ENCODE measurements around the gene WNT9A. TPM values are rescaled to one million over a fixed set of nuclear protein-coding genes. Genes with fewer than 3 reads are reported as not detected.
"Not testable (repeated sequence)": the region's sequence is repeated elsewhere in the genome, so short reads cannot be mapped to it uniquely, and the experiment has no call there.

Gene WNT9A
- polyA plus RNA-seq, 3 donors = 1.2 to 1.9 (median 1.7) TPM

GRCh38 chr1:227884370-227885134 lies 63.2 kb downstream of the WNT9A start:
- DNase-seq (ENCODE audit: extremely low read depth in 1 of 11, low read depth in 9 of 11, low spot score in 4 of 11) = no peak

DNA sequence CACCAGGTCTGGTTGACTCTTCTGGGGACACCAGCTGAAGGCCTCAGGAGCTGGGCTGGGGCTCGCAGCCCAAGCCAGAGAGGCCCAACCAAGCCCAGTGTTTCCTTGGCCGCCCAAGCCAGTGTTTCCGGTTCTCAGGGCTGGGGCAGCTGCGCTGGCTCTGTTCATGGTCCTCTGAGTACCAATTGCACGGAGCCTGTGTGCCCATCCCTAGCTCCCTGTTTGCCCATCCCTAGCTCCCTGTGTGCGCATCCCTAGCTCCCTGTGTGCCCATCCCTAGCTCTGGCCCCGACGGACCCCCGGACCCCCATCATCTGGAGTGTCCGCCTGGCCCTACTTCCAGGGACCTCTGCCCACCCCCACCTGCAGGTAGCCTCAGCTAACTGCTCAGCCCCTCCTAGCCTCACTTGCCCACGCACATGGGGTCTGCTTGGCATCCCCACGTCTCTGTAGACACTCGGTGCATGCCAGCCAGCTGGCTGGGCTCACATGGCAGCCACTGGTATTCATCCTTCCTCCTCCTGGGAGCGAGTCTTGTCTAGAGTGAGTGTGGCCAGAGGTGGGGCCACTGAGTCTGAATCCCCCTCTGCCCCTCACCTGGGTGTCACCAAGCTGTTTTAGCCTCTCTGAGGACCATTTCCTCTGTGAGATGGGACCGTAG lies 64.0 kb downstream of the WNT9A start:
- no peak for DNase-seq (ENCODE audit: extremely low read depth in 1 of 11, low read depth in 9 of 11, low spot score in 4 of 11)

DNA sequence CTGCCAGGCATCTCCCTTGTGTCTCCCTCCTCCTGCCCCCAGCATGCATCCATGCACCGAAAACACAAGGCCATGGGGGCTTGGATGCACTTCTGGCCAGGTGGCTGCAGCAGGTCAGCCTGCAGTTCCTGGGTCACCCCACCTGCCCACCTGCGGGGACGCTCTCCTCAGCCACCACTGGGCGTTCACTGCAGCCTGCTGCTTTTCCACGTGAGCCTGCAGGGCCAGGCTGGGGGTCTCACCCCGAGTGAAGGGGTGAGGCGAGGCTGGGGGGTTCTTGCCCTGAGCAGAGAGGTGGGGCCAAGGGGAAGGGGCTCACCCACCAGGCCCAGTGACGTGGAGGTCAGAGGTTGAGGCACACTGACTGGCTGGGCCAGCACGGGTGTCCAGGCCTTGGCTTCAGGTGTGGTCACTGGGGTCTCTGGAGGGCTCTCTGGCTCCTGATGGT lies 64.6 kb downstream of the WNT9A start:
- no peak for DNase-seq (ENCODE audit: extremely low read depth in 1 of 11, low read depth in 9 of 11, low spot score in 4 of 11)

GRCh38 chr1:227880342-227880924 lies 67.3 kb downstream of the WNT9A start:
- no peak for DNase-seq (ENCODE audit: extremely low read depth in 1 of 11, low read depth in 9 of 11, low spot score in 4 of 11)

DNA sequence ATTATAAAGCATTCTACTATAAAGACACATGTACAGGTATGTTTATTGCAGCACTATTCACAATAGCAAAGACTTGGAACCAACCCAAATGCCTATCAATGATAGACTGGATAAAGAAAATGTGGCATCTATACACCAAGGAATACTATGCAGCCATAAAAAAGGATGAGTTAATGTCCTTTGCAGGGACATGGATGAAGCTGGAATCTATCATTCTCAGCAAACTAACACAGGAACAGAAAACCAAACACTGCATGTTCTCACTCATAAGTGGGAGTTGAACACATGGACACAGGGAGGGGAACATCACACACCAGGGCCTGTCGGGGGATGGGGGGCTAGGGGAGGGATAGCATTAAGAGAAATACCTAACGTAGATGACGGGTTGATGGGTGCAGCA lies 69.9 kb downstream of the WNT9A start:
- DNase-seq (ENCODE audit: extremely low read depth in 1 of 11, low read depth in 9 of 11, low spot score in 4 of 11) = not testable (repeated sequence)

GRCh38 chr1:227871892-227872291 lies 75.8 kb downstream of the WNT9A start:
- DNase-seq (ENCODE audit: extremely low read depth in 1 of 11, low read depth in 9 of 11, low spot score in 4 of 11) = not testable (repeated sequence)

DNA sequence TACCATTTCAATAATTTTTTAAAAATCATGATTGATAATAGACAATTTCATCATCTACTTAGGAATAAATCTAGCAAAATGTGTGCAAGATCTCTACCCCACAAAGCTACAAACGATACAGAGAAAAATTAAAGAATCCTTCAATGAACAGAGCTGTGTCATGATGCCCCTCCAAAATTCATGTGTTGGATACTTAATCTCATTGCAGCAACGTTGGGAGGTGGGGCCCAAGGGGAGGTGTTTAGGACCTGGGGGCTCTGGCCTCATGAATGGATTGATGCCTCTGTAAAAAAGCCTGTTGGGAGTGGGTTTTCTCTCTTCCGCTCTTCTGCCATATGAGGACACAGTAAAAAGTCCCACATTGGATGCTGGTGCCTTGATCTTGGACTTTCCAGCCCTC lies 77.4 kb downstream of the WNT9A start:
- DNase-seq (ENCODE audit: extremely low read depth in 1 of 11, low read depth in 9 of 11, low spot score in 4 of 11) = no peak

GRCh38 chr1:227869851-227870305 lies 77.9 kb downstream of the WNT9A start:
- DNase-seq (ENCODE audit: extremely low read depth in 1 of 11, low read depth in 9 of 11, low spot score in 4 of 11) = no peak

- no peak for DNase-seq (ENCODE audit: extremely low read depth in 1 of 11, low read depth in 9 of 11, low spot score in 4 of 11)
Measured at GRCh38 chr1:227869279-227869842, 78.4 kb downstream of the WNT9A start.

Other genes with a start within 250 kb of the WNT9A start
- 10 to 100 TPM; 14.2 to 19.6 (median 17.4) TPM for gene JMJD4, start 212.6 kb downstream of the WNT9A start, polyA plus RNA-seq (ENCODE audit: insufficient read length in 3 of 3)
- gene SNAP47, start 212.5 kb downstream of the WNT9A start, polyA plus RNA-seq (ENCODE audit: insufficient read length in 3 of 3) = 10 to 100 TPM; 40.4 to 45.5 (median 41.7) TPM
- gene PRSS38, start 132.3 kb downstream of the WNT9A start, polyA plus RNA-seq (ENCODE audit: insufficient read length in 3 of 3) = not detected
- under 1 TPM; 0.16 to 0.47 (median 0.32) TPM for gene WNT3A, start 59.1 kb upstream of the WNT9A start, polyA plus RNA-seq (ENCODE audit: insufficient read length in 3 of 3)
- 100 to 1,000 TPM; 276 to 380 (median 348) TPM for gene ARF1, start 134.8 kb upstream of the WNT9A start, polyA plus RNA-seq (ENCODE audit: insufficient read length in 3 of 3)
- 10 to 100 TPM; 13.4 to 23.6 (median 23.2) TPM for gene C1orf35, start 155.4 kb upstream of the WNT9A start, polyA plus RNA-seq (ENCODE audit: insufficient read length in 3 of 3)
- gene MRPL55, start 161.4 kb upstream of the WNT9A start, polyA plus RNA-seq (ENCODE audit: insufficient read length in 3 of 3) = 10 to 100 TPM; 34.2 to 54.4 (median 48.6) TPM
- gene GUK1, start 192.3 kb upstream of the WNT9A start, polyA plus RNA-seq (ENCODE audit: insufficient read length in 3 of 3) = 100 to 1,000 TPM in 2 of 3 donors, 10 to 100 TPM in 1; 94.9 to 186 (median 154) TPM
- gene GJC2, start 202.0 kb upstream of the WNT9A start, polyA plus RNA-seq (ENCODE audit: insufficient read length in 3 of 3) = 1 to 10 TPM in 2 of 3 donors, under 1 TPM in 1; 0.56 to 1.1 (median 1.0) TPM
- 1 to 10 TPM; 4.3 to 7.7 (median 5.5) TPM for gene IBA57, start 217.9 kb upstream of the WNT9A start, polyA plus RNA-seq (ENCODE audit: insufficient read length in 3 of 3)